GM18498 (cell line): Measurements from ENCODE around the gene ANAPC5.

Experiments
- ATAC-seq: cut with Tn5 transposase; IDR thresholded peaks from one replicate; pipeline ENCODE4 v1.9.1; 2021; ENCODE audit warnings: mild to moderate bottlenecking, moderate library complexity; ENCODE audit not compliant: unreplicated experiment

ANAPC5 gene

GRCh38 chr12:121263206-121263935 is 88.8 kb downstream of the ANAPC5 start:
- ATAC-seq = no peak

DNA sequence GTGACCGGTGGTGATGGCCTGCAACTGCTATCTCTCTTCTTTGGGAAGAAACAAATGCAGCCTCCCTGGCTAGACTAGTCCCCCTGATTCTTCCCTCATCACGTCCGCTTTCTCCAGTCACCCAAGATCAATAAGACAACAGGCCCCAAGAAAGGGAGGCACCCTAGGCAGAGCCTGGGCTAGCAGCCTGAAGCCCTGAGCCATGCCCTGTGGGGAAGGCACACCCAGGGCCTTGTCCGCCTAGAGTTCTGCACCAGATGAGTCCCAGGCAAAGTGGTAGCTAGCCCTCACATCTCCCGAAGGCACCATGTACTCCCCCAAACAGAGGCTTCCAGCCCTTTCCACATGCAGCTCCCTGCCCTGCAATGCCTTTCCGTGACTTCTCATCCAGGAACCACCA is 90.8 kb downstream of the ANAPC5 start:
- ATAC-seq = no peak

DNA sequence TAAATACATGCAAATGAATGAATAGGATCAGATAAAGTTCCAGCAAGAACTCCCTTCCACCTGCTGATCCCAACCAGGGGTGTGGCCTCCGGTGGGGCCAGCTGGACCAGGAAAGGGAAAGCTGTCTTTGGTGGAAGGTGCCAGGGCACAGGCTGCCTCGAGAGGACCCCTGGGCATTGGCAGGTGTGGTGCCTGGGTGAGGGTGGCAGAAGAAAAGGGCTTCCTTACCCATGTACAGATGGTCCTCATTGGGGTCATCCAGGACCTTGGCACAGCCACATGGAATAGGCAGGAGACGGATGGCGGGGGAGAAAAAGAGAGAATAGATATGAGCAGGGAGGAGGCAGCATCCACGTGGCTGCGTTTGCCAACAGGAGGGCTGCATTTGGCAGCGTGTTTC is 92.1 kb downstream of the ANAPC5 start:
- ATAC-seq = no peak

DNA sequence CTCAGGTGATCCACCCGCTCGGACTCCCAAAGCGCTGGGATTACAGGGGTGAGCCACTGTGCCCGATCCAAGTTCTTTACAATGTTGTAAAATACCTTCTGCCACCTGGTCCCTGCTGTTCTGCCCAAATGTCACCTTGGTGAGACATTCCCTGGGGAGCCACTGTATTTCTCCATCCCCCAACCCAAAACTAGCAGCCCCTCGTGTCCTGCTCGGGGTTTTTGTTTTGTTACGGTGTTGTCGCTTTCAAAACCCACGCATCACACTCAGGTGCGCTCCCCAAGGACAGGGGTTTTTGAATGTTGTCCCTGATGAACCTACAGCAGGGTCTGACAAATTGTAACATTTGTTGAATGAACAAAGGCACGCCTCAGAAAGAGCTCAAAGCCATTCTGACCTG is 93.1 kb downstream of the ANAPC5 start:
- ATAC-seq = no peak
